Karpas-422 (cell line): ENCODE measurements around the gene EEA1. TPM values are rescaled to one million over a fixed set of nuclear protein-coding genes. Genes with fewer than 3 reads are reported as not detected.

ENCODE experiments used
- DNase-seq: peaks from one replicate; pipeline ENCODE4 v3.0.0-alpha.2; 2015
- H2AFZ ChIP-seq: fragments of 200-600 bp; sonication (generic); 2 replicates; pipeline ENCODE4 v1.6.1; 2014; ENCODE audit warnings: antibody characterized with exemption, low read length, mixed read lengths
- H3K27ac ChIP-seq: fragments of 200-600 bp; sonication (generic); 2 replicates; pipeline ENCODE4 v1.5.1; 2014; ENCODE audit warnings: mild to moderate bottlenecking, low read length, moderate library complexity
- H3K27me3 ChIP-seq: fragments of 200-600 bp; sonication (generic); 2 replicates; pipeline ENCODE4 v1.6.1; 2014; ENCODE audit warnings: low read length, mixed read lengths
- H3K36me3 ChIP-seq: fragments of 200-600 bp; sonication (generic); 2 replicates; pipeline ENCODE4 v1.6.1; 2014; ENCODE audit warnings: low read length, mixed read lengths; ENCODE audit not compliant: insufficient read depth
- H3K4me1 ChIP-seq: fragments of 200-600 bp; sonication (generic); 2 replicates; pipeline ENCODE4 v1.6.1; 2014; ENCODE audit warnings: mild to moderate bottlenecking, low read length, mixed read lengths
- H3K4me2 ChIP-seq: fragments of 200-600 bp; sonication (generic); 2 replicates; pipeline ENCODE4 v1.6.1; 2014; ENCODE audit warnings: low read length, low read depth, mild to moderate bottlenecking; ENCODE audit not compliant: poor library complexity, severe bottlenecking
- H3K4me3 ChIP-seq: fragments of 200-600 bp; sonication (generic); 2 replicates; pipeline ENCODE4 v1.5.1; 2014; ENCODE audit warnings: mild to moderate bottlenecking, antibody characterized with exemption, low read length, mixed read lengths
- H3K79me2 ChIP-seq: fragments of 200-600 bp; sonication (generic); 2 replicates; pipeline ENCODE4 v1.6.1; 2014; ENCODE audit warnings: mild to moderate bottlenecking, low read length, mixed read lengths
- H3K9ac ChIP-seq: fragments of 200-600 bp; sonication (generic); 2 replicates; pipeline ENCODE4 v1.6.0; 2014; ENCODE audit warnings: low read length
- H3K9me2 ChIP-seq: fragments of 200-600 bp; sonication (generic), shearing (Covaris generic); replicated peaks from 2 replicates; pipeline ENCODE4 v1.6.0; 2014; ENCODE audit warnings: mild to moderate bottlenecking, low read length, moderate library complexity; ENCODE audit not compliant: insufficient read depth
- H3K9me3 ChIP-seq: fragments of 300-700, 200-600 bp; sonication (generic); 2 replicates; pipeline ENCODE4 v1.6.1; 2014; ENCODE audit warnings: low read length, mixed read lengths
- H4K20me1 ChIP-seq: fragments of 200-600 bp; sonication (generic); 2 replicates; pipeline ENCODE4 v1.6.1; 2014; ENCODE audit warnings: mild to moderate bottlenecking, antibody characterized with exemption, low read length, low read depth; ENCODE audit not compliant: insufficient read depth
- total RNA-seq: library from RNA; depleted of rRNA; stranded (reverse); fragments of >200 nt; shearing (Covaris generic); gene quantifications from 2 replicates; pipeline ENCODE4 v1.2.3, GENCODE V29; 2014; ENCODE audit warnings: low replicate concordance

EEA1 gene
- total RNA-seq, 1 experiment from 2014 or later = 9.2 TPM

DNA sequence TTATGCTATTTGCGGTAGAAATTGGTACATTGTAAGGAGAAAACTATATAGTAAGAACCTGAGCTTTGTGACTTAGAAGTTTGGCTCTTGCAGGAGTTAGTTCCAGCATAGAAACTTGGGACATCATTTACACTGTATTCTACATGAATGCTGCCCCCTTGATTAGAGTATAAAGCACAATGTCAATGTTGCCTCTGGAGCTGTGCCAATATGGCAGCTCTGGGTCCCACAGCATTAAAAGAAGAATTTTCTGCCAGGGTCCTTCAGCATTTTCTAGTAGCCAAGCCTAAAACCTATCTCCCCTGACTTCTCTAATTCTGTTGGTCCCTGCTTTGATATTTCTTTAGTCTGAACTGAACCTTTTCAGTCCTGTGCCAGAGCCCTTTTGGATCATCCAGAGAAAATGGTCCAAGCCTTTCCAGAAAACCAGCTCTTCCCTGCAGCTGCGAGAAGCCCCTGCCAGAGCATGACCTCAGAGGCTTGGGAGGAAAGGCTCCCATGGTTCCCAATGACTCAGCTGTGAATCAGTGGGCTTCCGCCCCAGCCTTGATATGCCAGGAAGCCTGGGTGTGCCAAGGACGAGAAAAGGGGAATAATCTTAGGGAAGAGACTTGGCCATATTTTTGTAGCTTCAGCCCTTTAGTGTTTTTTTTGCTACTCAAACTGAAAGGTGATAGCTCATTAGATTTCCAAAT, 183.1 kb downstream of the EEA1 start:
- Histone ChIP-seq H2AFZ (no peak overlapping the region), H3K9me3 (no peaks in the 10 kb centered on the region), H3K27ac (no peak overlapping the region), H3K27me3 (no peaks in the 10 kb centered on the region), H3K4me1 (no peaks in the 10 kb centered on the region), H4K20me1 (no peaks in the 10 kb centered on the region), H3K36me3 (no peaks in the 10 kb centered on the region), H3K9me2 (no peaks in the 10 kb centered on the region), H3K4me3 (no peak overlapping the region), H3K79me2 (no peaks in the 10 kb centered on the region), H3K4me2 (no peak overlapping the region), H3K9ac (no peak overlapping the region)
- DNase-seq = no peak

DNA sequence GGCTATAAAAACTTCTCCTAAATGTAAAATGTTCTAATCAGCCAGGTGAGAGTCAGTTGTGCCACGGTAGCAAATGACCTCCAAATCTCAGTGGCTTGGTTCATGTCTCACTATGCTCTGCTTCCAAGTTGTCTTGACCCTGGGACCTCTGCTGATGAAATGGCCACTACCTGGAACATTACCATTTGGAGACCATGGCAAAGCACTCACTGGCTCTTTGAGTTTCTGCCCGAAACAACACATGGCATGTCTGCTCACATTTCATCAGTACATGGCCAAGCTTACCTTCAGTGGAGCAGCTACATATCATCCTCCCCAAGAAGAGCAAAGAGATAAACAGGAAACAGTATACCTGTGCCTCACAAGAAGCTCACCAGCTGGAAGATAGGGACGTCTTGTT, 186.1 kb downstream of the EEA1 start:
- no peak overlapping the region for H2AFZ ChIP-seq
- no peak overlapping the region for H3K4me3 ChIP-seq

DNA sequence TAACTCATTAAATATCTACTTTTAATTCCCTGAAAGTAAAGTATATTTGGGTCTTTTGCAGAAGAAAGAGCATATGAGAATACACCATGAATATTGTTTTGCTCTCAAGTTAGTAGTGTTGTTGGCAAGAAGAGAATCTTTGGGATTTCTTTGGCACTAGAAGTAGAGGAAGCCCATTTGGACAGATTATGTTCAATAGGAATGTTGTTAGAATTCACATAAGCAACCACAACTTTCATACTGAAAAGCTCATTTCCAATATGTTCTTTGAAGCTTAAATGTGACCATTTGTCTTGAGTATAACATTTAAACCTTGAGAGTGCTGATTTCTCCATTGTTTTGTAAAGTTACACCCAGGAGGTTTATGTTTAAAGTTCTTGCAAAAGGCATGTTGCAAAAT, 188.7 kb downstream of the EEA1 start:
- Histone ChIP-seq H3K4me2 (no peak overlapping the region), H3K4me3 (no peak overlapping the region)
- DNase-seq = no peak

More for the DNA sequence above, 186.1 kb downstream of the EEA1 start:
- no peak for DNase-seq
- Histone ChIP-seq H3K4me1 (no peaks in the 10 kb centered on the region), H3K4me2 (no peak overlapping the region), H4K20me1 (no peaks in the 10 kb centered on the region), H3K9ac (no peak overlapping the region), H3K27ac (no peak overlapping the region), H3K79me2 (no peaks in the 10 kb centered on the region), H3K9me3 (no peaks in the 10 kb centered on the region), H3K36me3 (no peaks in the 10 kb centered on the region), H3K9me2 (no peaks in the 10 kb centered on the region), H3K27me3 (no peaks in the 10 kb centered on the region)

DNA sequence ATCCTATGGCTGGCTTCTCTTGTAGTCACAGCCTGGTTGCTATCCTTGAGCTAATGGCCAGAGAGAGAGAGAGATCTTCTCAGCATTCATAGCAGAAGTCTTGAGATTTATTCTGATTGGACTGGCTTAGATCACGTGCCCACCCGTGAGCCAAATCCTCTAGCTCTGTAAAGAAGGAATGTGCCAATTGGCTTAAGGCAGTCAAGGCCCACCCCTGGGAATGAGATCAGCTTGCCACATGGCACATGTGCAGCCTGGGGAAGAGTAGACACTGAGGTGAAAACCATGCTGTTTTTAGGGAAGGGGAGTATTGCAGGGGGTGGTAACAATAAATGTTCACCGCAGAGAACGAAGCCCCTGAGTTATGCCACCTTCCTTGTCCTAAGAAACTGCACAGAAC, 190.0 kb downstream of the EEA1 start:
- no peaks in the 10 kb centered on the region for H4K20me1 ChIP-seq
- no peaks in the 10 kb centered on the region for H3K9me2 ChIP-seq
- H3K4me2 ChIP-seq = no peak overlapping the region
- H2AFZ ChIP-seq = no peak overlapping the region
- DNase-seq = peak; percentile 47
- no peak overlapping the region for H3K27ac ChIP-seq
- H3K4me1 ChIP-seq = no peaks in the 10 kb centered on the region
- no peaks in the 10 kb centered on the region for H3K27me3 ChIP-seq
- no peak overlapping the region for H3K9ac ChIP-seq
- no peaks in the 10 kb centered on the region for H3K9me3 ChIP-seq
- H3K36me3 ChIP-seq = no peaks in the 10 kb centered on the region
- H3K4me3 ChIP-seq = no peak overlapping the region
- no peaks in the 10 kb centered on the region for H3K79me2 ChIP-seq

More for the DNA sequence above, 188.7 kb downstream of the EEA1 start:
- Histone ChIP-seq H3K9me3 (no peaks in the 10 kb centered on the region), H3K27ac (no peak overlapping the region), H3K9ac (no peak overlapping the region), H3K9me2 (no peaks in the 10 kb centered on the region), H4K20me1 (no peaks in the 10 kb centered on the region), H3K79me2 (no peaks in the 10 kb centered on the region), H3K4me1 (no peaks in the 10 kb centered on the region), H3K27me3 (no peaks in the 10 kb centered on the region), H2AFZ (no peak overlapping the region), H3K36me3 (no peaks in the 10 kb centered on the region)

DNA sequence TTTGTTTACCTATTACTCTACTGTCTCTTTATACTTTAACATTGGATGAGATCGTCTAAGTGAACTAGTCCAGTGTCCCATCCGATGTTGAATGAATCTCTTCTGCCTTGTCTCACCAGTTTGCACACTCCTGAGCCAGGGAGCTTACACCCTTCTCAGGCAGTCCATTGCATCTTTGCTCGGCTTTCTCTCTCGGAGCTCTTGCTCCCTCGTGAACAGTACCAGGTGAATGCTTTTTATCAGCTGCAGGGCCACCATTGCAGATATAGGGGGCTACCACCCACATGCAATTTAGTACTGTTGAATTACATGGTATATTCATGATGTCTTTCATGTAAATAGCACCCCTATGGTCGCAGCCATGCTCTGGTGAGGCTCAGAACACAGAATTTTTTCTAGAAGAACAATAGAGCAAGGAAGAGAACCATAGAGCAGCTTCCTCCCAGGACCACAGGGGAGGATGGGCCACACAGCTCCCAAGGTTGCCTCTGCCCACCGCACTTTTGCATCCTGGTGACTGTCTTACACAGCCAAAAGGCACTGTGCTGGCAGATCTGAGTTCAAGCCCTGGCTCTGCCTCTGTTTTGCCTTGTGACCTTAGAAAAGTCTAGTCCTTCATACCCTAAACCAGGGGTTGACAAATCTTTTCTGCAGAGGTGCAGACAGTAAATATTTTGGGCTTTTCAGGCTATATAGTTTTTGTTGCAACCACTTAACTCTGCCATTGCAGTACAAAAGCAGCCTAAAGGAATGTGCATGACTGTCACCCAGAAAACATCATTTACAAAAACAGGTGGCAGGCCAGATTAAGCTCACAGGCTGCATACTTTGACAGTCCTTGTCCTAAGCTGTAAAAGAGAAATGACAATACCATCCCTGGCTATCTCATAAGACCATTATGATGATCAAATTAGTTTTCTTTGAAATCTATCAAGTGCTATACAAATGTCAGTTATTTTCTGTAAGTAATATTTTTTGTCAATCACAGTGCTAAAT, 190.9 kb downstream of the EEA1 start:
- H3K4me3 ChIP-seq = no peak overlapping the region
- H3K9me2 ChIP-seq = no peaks in the 10 kb centered on the region
- no peak for DNase-seq
- no peaks in the 10 kb centered on the region for H3K79me2 ChIP-seq
- H3K4me1 ChIP-seq = no peaks in the 10 kb centered on the region
- no peaks in the 10 kb centered on the region for H3K9me3 ChIP-seq
- no peaks in the 10 kb centered on the region for H3K36me3 ChIP-seq
- H3K9ac ChIP-seq = no peak overlapping the region
- H3K27me3 ChIP-seq = no peaks in the 10 kb centered on the region
- no peak overlapping the region for H3K4me2 ChIP-seq
- no peaks in the 10 kb centered on the region for H4K20me1 ChIP-seq
- no peak overlapping the region for H2AFZ ChIP-seq
- H3K27ac ChIP-seq = no peak overlapping the region

DNA sequence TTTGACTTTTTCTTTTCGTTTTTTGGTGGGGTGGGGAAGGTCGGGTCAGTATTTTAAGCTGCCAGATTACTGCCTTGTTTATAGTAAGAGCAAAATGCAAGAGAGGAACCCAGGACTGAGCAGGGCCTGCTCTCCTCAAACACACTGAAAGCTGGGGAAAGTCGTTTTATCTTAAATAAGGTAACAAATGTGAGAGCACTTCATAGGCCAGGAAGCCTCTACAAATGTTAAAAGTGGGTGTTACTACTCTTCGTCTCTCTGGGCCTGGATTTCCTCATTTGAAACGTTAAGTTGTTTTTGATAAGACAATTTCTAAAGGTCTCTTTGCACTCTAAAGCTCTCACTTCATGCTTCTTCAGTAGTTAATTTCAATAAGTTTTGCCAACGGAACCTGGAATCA, 192.5 kb downstream of the EEA1 start:
- no peak for DNase-seq
- no peaks in the 10 kb centered on the region for H3K9me3 ChIP-seq
- no peaks in the 10 kb centered on the region for H3K9me2 ChIP-seq
- no peak overlapping the region for H2AFZ ChIP-seq
- no peaks in the 10 kb centered on the region for H4K20me1 ChIP-seq
- no peaks in the 10 kb centered on the region for H3K27me3 ChIP-seq
- no peaks in the 10 kb centered on the region for H3K36me3 ChIP-seq
- H3K9ac ChIP-seq = no peak overlapping the region
- no peak overlapping the region for H3K4me3 ChIP-seq
- H3K4me2 ChIP-seq = no peak overlapping the region
- H3K27ac ChIP-seq = no peak overlapping the region
- no peaks in the 10 kb centered on the region for H3K4me1 ChIP-seq
- no peaks in the 10 kb centered on the region for H3K79me2 ChIP-seq

DNA sequence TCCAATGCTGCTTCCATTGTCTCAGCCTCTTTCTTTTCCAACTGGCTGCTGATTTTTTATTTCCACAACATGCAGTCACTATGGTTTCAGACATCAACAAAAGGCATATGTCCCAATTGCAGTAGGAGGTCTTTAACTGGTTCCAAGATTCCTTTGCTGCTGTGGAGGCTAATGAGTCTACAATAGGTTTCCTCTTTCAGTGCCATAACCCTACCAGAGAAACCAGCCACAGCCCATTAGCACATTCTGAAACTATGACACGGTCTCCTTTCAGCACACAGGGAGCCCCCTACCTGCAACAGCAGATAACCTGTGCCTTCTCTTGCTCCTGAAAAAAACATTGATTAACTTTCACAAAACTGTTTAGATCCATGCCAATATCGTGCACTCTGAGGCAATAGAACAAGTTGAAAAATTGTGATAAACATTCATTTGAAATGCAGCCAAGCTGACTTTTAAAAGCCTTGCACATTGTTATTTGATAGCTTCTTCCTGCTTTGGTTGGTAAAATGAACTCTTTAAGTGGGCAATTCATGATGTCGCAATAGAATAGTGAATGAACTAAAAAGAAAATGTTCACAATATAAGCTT, 193.9 kb downstream of the EEA1 start:
- H3K9me3 ChIP-seq = no peaks in the 10 kb centered on the region
- no peak overlapping the region for H2AFZ ChIP-seq
- H4K20me1 ChIP-seq = no peaks in the 10 kb centered on the region
- H3K36me3 ChIP-seq = no peaks in the 10 kb centered on the region
- no peaks in the 10 kb centered on the region for H3K4me1 ChIP-seq
- H3K9ac ChIP-seq = no peak overlapping the region
- no peaks in the 10 kb centered on the region for H3K27me3 ChIP-seq
- no peak overlapping the region for H3K27ac ChIP-seq
- no peaks in the 10 kb centered on the region for H3K79me2 ChIP-seq
- no peak overlapping the region for H3K4me2 ChIP-seq
- H3K4me3 ChIP-seq = no peak overlapping the region
- H3K9me2 ChIP-seq = no peaks in the 10 kb centered on the region
- no peak for DNase-seq

DNA sequence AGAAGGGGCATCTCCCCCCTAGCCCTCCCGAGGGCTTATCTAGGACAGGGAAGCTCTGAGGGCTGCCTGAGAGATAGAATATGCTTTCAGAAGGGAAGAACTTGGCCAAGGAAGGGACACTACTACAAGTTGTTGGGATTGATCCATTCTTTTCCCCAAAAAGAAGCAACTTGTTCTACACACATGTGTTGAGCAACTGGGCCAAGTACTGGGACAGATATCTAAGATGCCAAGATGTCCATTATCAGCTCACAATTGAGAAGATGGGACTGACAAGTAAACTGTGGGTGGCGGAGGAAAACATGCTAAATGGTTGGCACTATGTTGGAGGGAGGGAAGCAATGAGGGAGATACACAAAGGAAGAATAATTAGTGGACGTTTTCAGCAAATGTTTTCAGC, 195.4 kb downstream of the EEA1 start:
- Histone ChIP-seq H3K9me2 (no peaks in the 10 kb centered on the region), H4K20me1 (no peaks in the 10 kb centered on the region), H3K4me3 (no peak overlapping the region), H3K79me2 (no peaks in the 10 kb centered on the region), H3K9me3 (no peaks in the 10 kb centered on the region), H3K9ac (no peak overlapping the region), H3K4me2 (no peak overlapping the region), H3K27me3 (no peaks in the 10 kb centered on the region), H3K36me3 (no peaks in the 10 kb centered on the region), H3K27ac (no peak overlapping the region), H3K4me1 (no peaks in the 10 kb centered on the region), H2AFZ (no peak overlapping the region)
- no peak for DNase-seq
